ENCODE measurements around the gene ANO10.

Gene ANO10

GRCh38 chr3:43531835-43532234 is 90.0 kb downstream of the ANO10 start:
- CTCF ChIA-PET, result interaction anchor here (0.8 to 1.0 kb wide), 2 partner anchors 13 to 29 kb away, joined by 3 read pairs; no protein-coding TSS in a partner anchor
- POLR2A ChIA-PET, result no interaction called here
- no peaks in the 10 kb centered on the region for H3K4me1 ChIP-seq (ENCODE audit: control insufficient read depth, insufficient read depth, low read length)
- no peaks in the 10 kb centered on the region for H3K9me3 ChIP-seq (ENCODE audit: control insufficient read depth, insufficient read depth, low read depth, low read length)
- no peak overlapping the region for H3K4me3 ChIP-seq (ENCODE audit: low read depth, low read length)
- H3K36me3 ChIP-seq (ENCODE audit: control insufficient read depth in 2 of 2, insufficient read depth in 1 of 2, low read length in 2 of 2), result no peaks in the 10 kb centered on the region
- no peak for TF ChIP-seq GLI4 (tag by site-specific recombination; IDR thresholded peaks at IDR 0.05)
- TF ChIP-seq ZNF621 (tag by site-specific recombination; IDR thresholded peaks at IDR 0.05), result no peak
- TF ChIP-seq ZNF664 (tag by site-specific recombination; IDR thresholded peaks at IDR 0.05), result no peak
- no peak for TF ChIP-seq ZNF510 (tag by site-specific recombination; IDR thresholded peaks at IDR 0.05; ENCODE audit: insufficient replicate concordance)
- TF ChIP-seq, protein P1, sequence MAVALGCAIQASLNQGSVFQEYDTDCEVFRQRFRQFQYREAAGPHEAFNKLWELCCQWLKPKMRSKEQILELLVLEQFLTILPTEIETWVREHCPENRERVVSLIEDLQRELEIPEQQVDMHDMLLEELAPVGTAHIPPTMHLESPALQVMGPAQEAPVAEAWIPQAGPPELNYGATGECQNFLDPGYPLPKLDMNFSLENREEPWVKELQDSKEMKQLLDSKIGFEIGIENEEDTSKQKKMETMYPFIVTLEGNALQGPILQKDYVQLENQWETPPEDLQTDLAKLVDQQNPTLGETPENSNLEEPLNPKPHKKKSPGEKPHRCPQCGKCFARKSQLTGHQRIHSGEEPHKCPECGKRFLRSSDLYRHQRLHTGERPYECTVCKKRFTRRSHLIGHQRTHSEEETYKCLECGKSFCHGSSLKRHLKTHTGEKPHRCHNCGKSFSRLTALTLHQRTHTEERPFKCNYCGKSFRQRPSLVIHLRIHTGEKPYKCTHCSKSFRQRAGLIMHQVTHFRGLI (tag by site-specific recombination; IDR thresholded peaks at IDR 0.05), result no peak
- no peak for TF ChIP-seq ZNF830 (tag by site-specific recombination; IDR thresholded peaks at IDR 0.05; ENCODE audit: low read depth)
- no peak for TF ChIP-seq ZFP3 (tag by site-specific recombination; IDR thresholded peaks at IDR 0.05; ENCODE audit: low read depth)
- H3K27ac ChIP-seq (ENCODE audit: extremely low read depth, low read depth, low read length), result no peak overlapping the region

GRCh38 chr3:43528498-43529099 is 93.2 kb downstream of the ANO10 start:
- ChIA-PET POLR2A (no interaction called here), CTCF (interaction anchor here (0.6 kb wide), 1 partner anchor 28 kb away, joined by 4 read pairs; no protein-coding TSS in a partner anchor)
- H3K9me3 ChIP-seq (ENCODE audit: control insufficient read depth, insufficient read depth, low read depth, low read length), result no peaks in the 10 kb centered on the region
- no peak overlapping the region for H3K4me3 ChIP-seq (ENCODE audit: low read depth, low read length)
- TF ChIP-seq ZNF670 (tag by site-specific recombination; IDR thresholded peaks at IDR 0.05; ENCODE audit: low read depth) (no peak), TRIM28 (IDR thresholded peaks at IDR 0.05; ENCODE audit: borderline replicate concordance, low read length) (no peak), ZNF133 (tag by site-specific recombination; IDR thresholded peaks at IDR 0.05) (peak; percentile 98), ZNF366 (tag by site-specific recombination; conservative IDR thresholded peaks at IDR 0.05) (no peak), ZNF707 (tag by site-specific recombination; IDR thresholded peaks at IDR 0.05) (0 out of 2 replicates have a peak, but pooled peaks have one; percentile 47)
- no peaks in the 10 kb centered on the region for H3K36me3 ChIP-seq (ENCODE audit: control insufficient read depth in 2 of 2, insufficient read depth in 1 of 2, low read length in 2 of 2)
- no peak overlapping the region for H3K27ac ChIP-seq (ENCODE audit: extremely low read depth, low read depth, low read length)
- H3K4me1 ChIP-seq (ENCODE audit: control insufficient read depth, insufficient read depth, low read length), result no peaks in the 10 kb centered on the region

DNA sequence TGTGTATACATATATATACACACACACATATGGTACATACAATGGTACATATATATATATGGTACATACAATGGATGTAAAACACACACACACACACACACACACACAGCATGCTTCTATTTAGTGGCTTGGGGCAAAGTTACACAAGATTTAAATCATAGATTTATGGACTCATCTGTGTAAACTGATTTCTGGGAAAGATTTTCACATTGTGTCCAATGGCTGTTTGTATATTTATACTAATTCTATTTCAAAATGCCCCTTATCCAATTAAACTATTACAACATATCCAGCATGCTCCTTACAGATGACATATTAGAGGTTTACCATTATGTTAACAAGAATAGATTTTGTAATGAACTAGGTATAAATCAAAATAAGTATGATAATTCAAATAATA is 94.9 kb downstream of the ANO10 start:
- TF ChIP-seq OVOL3 (tag by site-specific recombination; IDR thresholded peaks at IDR 0.05), result no peak
- TF ChIP-seq MYNN (tag by site-specific recombination; IDR thresholded peaks at IDR 0.05; ENCODE audit: borderline replicate concordance), result no peak
- TF ChIP-seq ZNF626 (tag by site-specific recombination; IDR thresholded peaks at IDR 0.05), result no peak
- TF ChIP-seq ZNF211 (tag by site-specific recombination; IDR thresholded peaks at IDR 0.05; ENCODE audit: low read depth), result no peak
- no peak for TF ChIP-seq ELK4 (IDR thresholded peaks at IDR 0.05; ENCODE audit: borderline replicate concordance, low read depth, low read length)
- TF ChIP-seq, protein P1 (tag by site-specific recombination; IDR thresholded peaks at IDR 0.05), result no peak
- no peak for TF ChIP-seq ZNF571 (tag by site-specific recombination; IDR thresholded peaks at IDR 0.05)
- TF ChIP-seq ZNF157 (tag by site-specific recombination; IDR thresholded peaks at IDR 0.05), result no peak
- no peak for TF ChIP-seq ZNF629 (tag by site-specific recombination; IDR thresholded peaks at IDR 0.05)
- TF ChIP-seq ZNF214 (tag by site-specific recombination; IDR thresholded peaks at IDR 0.05; ENCODE audit: borderline replicate concordance), result no peak
- TF ChIP-seq ZNF510 (tag by site-specific recombination; IDR thresholded peaks at IDR 0.05; ENCODE audit: insufficient replicate concordance), result no peak
- Histone ChIP-seq H3K27ac (ENCODE audit: extremely low read depth, low read depth, low read length) (no peak overlapping the region), H3K4me3 (ENCODE audit: low read depth, low read length) (no peak overlapping the region), H3K4me1 (ENCODE audit: control insufficient read depth, insufficient read depth, low read length) (no peaks in the 10 kb centered on the region), H3K36me3 (ENCODE audit: control insufficient read depth in 2 of 2, insufficient read depth in 1 of 2, low read length in 2 of 2) (no peaks in the 10 kb centered on the region), H3K9me3 (ENCODE audit: control insufficient read depth, insufficient read depth, low read depth, low read length) (no peaks in the 10 kb centered on the region)
- CTCF ChIA-PET, result no interaction called here
- POLR2A ChIA-PET, result no interaction called here
